D721Med (cell line): ENCODE measurements around the gene SLC36A4.
"Not testable (repeated sequence)": the region's sequence is repeated elsewhere in the genome, so short reads cannot be mapped to it uniquely, and the experiment has no call there.

Source experiments
- DNase-seq: peaks from one replicate; pipeline ENCODE4 v3.0.0; 2011; ENCODE audit warnings: low spot score; ENCODE audit not compliant: insufficient read length
- FAIRE-seq: peaks from 2 replicates; lab custom pipeline; 2011; peaks lifted over from hg19 to GRCh38; lab: Jason Lieb, UNC
- CTCF ChIP-seq: IDR thresholded peaks from 2 replicates; pipeline ENCODE4 v1.5.1; 2012; ENCODE audit warnings: mild to moderate bottlenecking, control low read depth; ENCODE audit not compliant: insufficient read depth; ENCODE audit errors: missing control alignments

The SLC36A4 gene

GRCh38 chr11:93194673-93195291, 3.0 kb downstream of the SLC36A4 start:
- TF ChIP-seq CTCF, result no peak
- DNase-seq, result no peak
- FAIRE-seq, result peak; percentile 6

- FAIRE-seq, result peak; percentile 21
- TF ChIP-seq CTCF, result no peak
- no peak for DNase-seq
These were observed 4.1 kb downstream of the SLC36A4 start for GRCh38 chr11:93193731-93194130.

GRCh38 chr11:93192163-93192562, 5.6 kb downstream of the SLC36A4 start:
- FAIRE-seq (no peak), DNase-seq (no peak)
- no peak for TF ChIP-seq CTCF

- TF ChIP-seq CTCF, result no peak
- DNase-seq (no peak), FAIRE-seq (no peak)
These were observed 8.3 kb downstream of the SLC36A4 start for GRCh38 chr11:93189462-93189861.

GRCh38 chr11:93188726-93189125, 9.1 kb downstream of the SLC36A4 start:
- FAIRE-seq, result no peak
- no peak for DNase-seq
- no peak for TF ChIP-seq CTCF

GRCh38 chr11:93187290-93187689, 10.5 kb downstream of the SLC36A4 start:
- FAIRE-seq (no peak), DNase-seq (no peak)

GRCh38 chr11:93177891-93178290, 19.9 kb downstream of the SLC36A4 start:
- FAIRE-seq, DNase-seq: not testable (repeated sequence)

More at GRCh38 chr11:93187290-93187689, 10.5 kb downstream of the SLC36A4 start:
- TF ChIP-seq CTCF, result no peak
